ENCODE results near the gene STAT1.

STAT1 gene

DNA sequence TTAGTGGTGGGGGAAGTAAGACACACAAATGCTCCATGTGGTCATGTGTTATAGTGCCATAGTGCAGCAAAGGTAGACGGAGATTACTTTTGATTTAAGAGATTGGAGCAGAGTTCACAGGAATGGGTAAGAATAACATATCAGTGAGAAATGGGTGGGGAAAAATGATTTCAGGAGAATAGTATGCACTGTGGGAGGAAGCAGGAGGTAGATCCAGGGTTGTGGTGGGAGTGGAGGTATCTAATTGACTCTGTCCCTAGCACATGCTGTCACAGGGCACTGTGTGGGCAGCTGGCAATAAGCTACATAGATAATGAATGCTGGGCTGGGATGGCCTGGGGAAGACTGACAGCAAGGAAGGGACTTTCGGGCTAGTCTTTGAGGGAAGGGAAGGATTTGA lies 65.3 kb downstream of the STAT1 start:
- no peak for DNase-seq

GRCh38 chr2:190947711-190948251 lies 66.2 kb downstream of the STAT1 start:
- DNase-seq, result no peak

- no peak for DNase-seq
These were observed 66.8 kb downstream of the STAT1 start for GRCh38 chr2:190947141-190947540.

- DNase-seq, result no peak
These were observed 70.3 kb downstream of the STAT1 start for GRCh38 chr2:190943706-190944105.

DNA sequence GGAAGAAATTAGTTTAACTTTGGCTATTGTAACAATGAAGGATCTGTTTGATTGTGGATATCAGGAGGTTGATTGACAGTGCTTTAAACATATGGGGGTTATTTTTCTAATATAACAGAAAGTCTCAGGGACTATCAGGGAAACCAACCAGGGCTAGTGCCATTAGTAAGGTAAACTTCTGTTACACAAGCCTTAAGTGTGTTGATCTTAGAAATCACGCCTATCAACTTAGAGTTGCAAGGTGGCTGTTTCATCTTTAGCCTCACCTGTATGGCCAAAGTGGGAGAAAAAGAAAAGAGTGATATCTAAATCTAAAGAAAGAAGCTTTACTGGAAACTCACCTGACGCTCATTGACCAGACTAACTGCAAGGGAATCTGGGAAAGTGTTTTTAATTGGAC lies 71.3 kb downstream of the STAT1 start:
- no peak for DNase-seq

- DNase-seq, result no peak
These were observed 72.4 kb downstream of the STAT1 start for GRCh38 chr2:190941571-190941970.

GRCh38 chr2:190940454-190940853 lies 73.5 kb downstream of the STAT1 start:
- DNase-seq, result no peak

DNA sequence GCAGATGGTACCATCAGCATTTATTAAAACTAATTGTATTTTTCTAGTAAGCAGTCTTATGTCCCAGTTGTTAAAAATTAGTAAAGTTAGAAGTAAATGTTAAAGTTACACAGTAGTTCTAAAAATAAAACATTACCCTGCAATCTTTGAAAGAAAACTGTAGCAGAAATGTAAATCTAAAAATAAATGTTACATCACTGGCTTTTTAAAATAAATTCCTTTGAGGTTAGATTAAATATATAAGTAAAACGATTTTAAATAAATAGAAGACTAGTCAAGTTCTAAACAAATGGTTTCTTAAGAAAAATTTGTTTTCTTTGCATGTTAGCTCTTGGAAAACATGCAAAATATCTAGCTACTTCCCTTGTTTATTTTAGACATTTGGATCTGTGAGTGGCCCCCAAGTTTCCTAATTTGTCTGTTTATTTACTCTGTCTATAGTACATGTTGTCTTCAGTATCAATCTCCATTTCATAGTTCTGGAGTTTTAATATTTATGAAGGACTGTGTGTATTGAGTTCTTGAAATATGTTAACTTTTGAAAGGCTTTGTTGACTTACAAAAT lies 75.1 kb downstream of the STAT1 start:
- DNase-seq, result no peak

DNA sequence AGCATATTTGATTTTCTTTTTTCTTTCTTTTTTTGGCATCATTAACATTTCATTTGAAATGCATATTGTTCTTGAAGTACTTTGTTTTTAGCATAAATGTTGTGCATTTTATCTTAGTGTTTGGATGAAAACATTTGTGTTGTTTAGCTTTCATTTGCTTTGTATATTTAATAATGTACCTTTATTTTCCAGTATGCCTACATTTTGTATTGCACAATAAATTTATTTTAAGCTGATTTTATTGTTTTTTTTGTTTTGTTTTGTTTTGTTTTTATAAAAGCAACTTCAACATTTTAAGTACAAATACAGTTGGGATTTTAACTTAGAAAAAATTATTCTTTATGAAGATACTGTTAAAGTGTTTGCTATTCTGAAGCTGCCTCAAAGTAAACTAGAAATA lies 78.9 kb downstream of the STAT1 start:
- DNase-seq, result no peak

DNA sequence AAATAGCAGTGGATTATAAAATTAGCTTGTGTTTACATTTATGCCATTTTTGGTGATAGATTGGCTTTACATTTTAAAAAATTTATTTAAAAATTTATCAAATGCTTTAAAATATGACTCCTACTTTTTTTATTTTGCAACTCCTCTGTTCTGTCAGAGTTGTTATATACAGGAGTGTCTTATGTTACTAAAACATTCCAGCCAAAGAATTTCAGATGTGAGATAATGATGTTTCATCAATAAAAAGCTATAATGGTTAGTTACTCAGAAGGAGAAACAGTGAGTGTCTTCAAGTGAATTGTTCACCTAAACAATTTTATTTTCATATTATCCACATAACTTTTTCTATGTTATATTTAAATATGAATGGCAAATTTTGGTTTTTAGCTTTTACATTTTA lies 80.6 kb downstream of the STAT1 start:
- DNase-seq, result no peak

- no peak for DNase-seq
These were observed 81.5 kb downstream of the STAT1 start for GRCh38 chr2:190932514-190932913.

DNA sequence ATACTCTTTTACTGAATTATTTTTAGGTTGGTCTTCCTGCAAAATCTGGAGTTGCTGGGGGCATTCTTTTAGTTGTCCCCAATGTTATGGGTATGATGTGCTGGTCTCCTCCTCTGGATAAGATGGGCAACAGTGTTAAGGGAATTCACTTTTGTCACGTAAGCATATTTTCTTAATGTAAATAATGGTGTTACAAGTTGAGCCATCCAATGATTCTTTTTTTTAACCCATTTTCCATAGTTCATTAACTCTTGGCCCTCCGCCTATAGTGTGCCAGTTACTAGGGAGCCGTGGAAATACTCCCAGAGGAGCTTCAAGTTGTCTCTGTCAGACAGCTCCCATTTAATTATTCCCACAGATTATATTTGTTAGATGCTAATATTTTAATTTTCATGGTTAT lies 83.6 kb downstream of the STAT1 start:
- no peak for DNase-seq

DNA sequence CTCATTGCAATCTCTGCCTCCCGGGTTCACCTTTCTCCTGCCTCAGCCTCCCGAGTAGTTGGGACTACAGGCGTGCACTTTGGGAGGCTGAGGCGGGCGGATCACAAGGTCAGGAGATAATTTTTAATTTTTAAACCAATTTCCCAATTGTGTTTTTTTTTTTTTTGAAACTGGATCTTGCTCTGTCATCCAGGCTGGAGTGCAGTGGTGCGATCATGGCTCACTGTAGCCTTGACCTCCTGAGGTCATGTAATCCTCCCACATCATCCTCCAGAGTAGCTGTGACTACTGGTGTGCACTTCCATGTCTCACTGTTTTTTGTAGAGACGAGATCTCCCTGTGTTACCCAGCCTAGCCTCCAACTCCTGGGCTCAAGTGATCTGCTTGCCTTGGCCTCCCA lies 84.1 kb downstream of the STAT1 start:
- DNase-seq, result no peak

- DNase-seq, result no peak
These were observed 86.7 kb downstream of the STAT1 start for GRCh38 chr2:190927301-190927700.

DNA sequence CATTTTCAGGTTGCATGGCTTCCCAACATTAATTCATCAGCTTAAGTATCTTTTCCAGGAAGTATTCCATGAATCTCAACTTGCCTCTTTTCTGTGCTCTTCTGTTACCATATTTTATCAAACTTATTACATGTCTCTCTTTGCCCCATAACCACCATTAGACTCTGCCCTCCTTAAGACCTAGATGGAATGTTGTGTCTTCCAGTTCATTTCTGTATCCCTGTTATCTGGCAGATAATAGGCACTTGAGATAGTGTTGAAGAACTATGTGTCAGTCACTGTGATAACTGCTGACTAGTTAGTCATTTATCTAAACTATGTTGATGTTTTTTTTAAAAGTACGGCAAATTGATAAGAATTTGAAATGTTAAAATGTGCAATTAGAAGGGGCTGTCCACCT lies 91.6 kb downstream of the STAT1 start:
- no peak for DNase-seq

GRCh38 chr2:190920085-190920484 lies 93.9 kb downstream of the STAT1 start:
- no peak for DNase-seq

All from NCI-H1930 (cell line).